Spleen (tissue), 11 donors: Measurements from ENCODE around the gene PNKD. TPM values are rescaled to one million over a fixed set of nuclear protein-coding genes. Genes with fewer than 3 reads are reported as not detected.
A peak's percentile ranks its signal among the peaks of the same experiment; 100 is the strongest.

Source experiments
- DNase-seq: peaks from one replicate; pipeline ENCODE4 v3.0.0-alpha.2; 2020
- H3K27ac ChIP-seq, 8 donors: fragments of 200-600 bp; sonication (generic) in 7 of 8; 1 replicate in 4 of 8; 2 replicates in 4 of 8; pipeline versions ENCODE4 v1.5.0 to v1.8.0; 2016 to 2021; ENCODE audit warnings: inconsistent platforms in 4 of 8, mild to moderate bottlenecking in 4 of 8, moderate library complexity in 1 of 8
- H3K27me3 ChIP-seq, 7 donors: fragments of 200-600 bp; sonication (generic) in 6 of 7; replicated peaks in 1 of 7; 1 replicate in 4 of 7; 2 replicates in 3 of 7; pipeline versions ENCODE4 v1.5.0 to v1.8.0; 2016 to 2021; ENCODE audit warnings: inconsistent platforms in 3 of 7, mild to moderate bottlenecking in 1 of 7
- H3K36me3 ChIP-seq, 6 donors: fragments of 200-600 bp; sonication (generic) in 5 of 6; 1 replicate in 4 of 6; 2 replicates in 2 of 6; pipeline versions ENCODE4 v1.5.0 to v1.8.0; 2016 to 2021; ENCODE audit warnings: inconsistent platforms in 2 of 6
- H3K4me1 ChIP-seq, 6 donors: fragments of 200-600 bp; sonication (generic) in 5 of 6; 1 replicate in 3 of 6; 2 replicates in 3 of 6; pipeline versions ENCODE4 v1.5.0 to v1.8.0; 2016 to 2021; ENCODE audit warnings: inconsistent platforms in 3 of 6
- H3K4me3 ChIP-seq, 8 donors: fragments of 200-600 bp; sonication (generic) in 7 of 8; 1 replicate in 4 of 8; 2 replicates in 4 of 8; pipeline versions ENCODE4 v1.5.0 to v1.8.0; 2016 to 2021; ENCODE audit warnings: inconsistent platforms in 4 of 8, mild to moderate bottlenecking in 4 of 8, moderate library complexity in 2 of 8
- H3K9me3 ChIP-seq, 8 donors: fragments of 200-600 bp; sonication (generic) in 7 of 8; 1 replicate in 4 of 8; 2 replicates in 4 of 8; pipeline versions ENCODE4 v1.5.0 to v1.8.0; 2016 to 2021; ENCODE audit warnings: inconsistent platforms in 4 of 8
- CTCF ChIP-seq, 11 experiments: fragments of 200-600 bp in 7 of 11; fragments of 450-650 bp in 4 of 11; sonication (generic) in 4 of 11; IDR thresholded peaks in 8 of 11; conservative IDR thresholded peaks in 3 of 11; 1 replicate in 7 of 11; 2 replicates in 4 of 11; pipeline versions ENCODE4 v1.4.0 to v1.8.0; 2016 to 2021; ENCODE audit warnings: antibody characterized with exemption in 11 of 11, inconsistent platforms in 4 of 11, mild to moderate bottlenecking in 1 of 11
- POLR2A ChIP-seq, 3 donors: fragments of 450-650 bp; IDR thresholded peaks; one replicate each; pipeline ENCODE4 v1.5.1; 2017; ENCODE audit warnings: antibody characterized with exemption in 3 of 3, mild to moderate bottlenecking in 1 of 3
- POLR2AphosphoS5 ChIP-seq, 3 donors: sonication (generic); formaldehyde crosslinking; IDR thresholded peaks; one replicate each; pipeline ENCODE4 v1.5.1; 2017; ENCODE audit warnings: antibody characterized with exemption in 3 of 3
- WGBS, 5 donors: extraction: QIAGEN DNeasy Blood & Tissue Kit in 3 of 5; methylation state at CpG; one replicate each; pipeline versions ENCODE4 v1.1.5 to v1.1.7; 2013 to 2018; 5-methylcytosine and 5-hydroxymethylcytosine counted together
- intact Hi-C: fragments of 100-400 bp; cut with DNase I; formaldehyde crosslinking; loops from one replicate; pipeline ENCODE4 v1.15.0; 2023; ENCODE audit warnings: low total_unique reads
- polyA plus RNA-seq, 3 donors: library from polyadenylated mRNA; stranded (reverse); fragments of 200-250 nt; gene quantifications; one replicate each; pipeline ENCODE4 v1.2.1, GENCODE V29; 2013
- total RNA-seq, 7 donors: library from RNA; depleted of rRNA in 3 of 7; stranded (reverse); fragments of >200 nt in 3 of 7; fragmentation: NEBNext Ultra II Directional in 4 of 7; extraction: Animal tissue kit (Norgen Biotek cat#: 25700) in 4 of 7; gene quantifications; one replicate each; pipeline versions ENCODE4 v1.1.0 to v1.2.1, GENCODE V29; 2016 to 2021
- donor health status: healthy with polysubstance abuse.
- donor health status: DM: no; HTN: no; CAD: no; lungs with moderate emphysema.
- donor health status: DM: no; HTN: no; CAD: no.
- donor health status: Bipolar disorder and iron deficiency.
- donor health status: healthy.
- donor health status: DM: no; HTN: no; CAD: no.
- donor health status: DM: yes; HTN: yes; CAD: no.

Gene PNKD
- total and polyA plus RNA-seq, 10 donors: 41.4 to 92.1 (median 49.4) TPM

- intact Hi-C loops: no loop called here
- WGBS, 5 donors: 62 to 78% (median 64%) methylated on average over 7 to 8 of the region's 8 CpGs
- H3K27me3 ChIP-seq: no peaks in the 10 kb centered on the region
- H3K27ac ChIP-seq: peak overlapping the region in 6 of 8 donors; percentile 3 to 84 (median 78)
- H3K9me3 ChIP-seq: no peaks in the 10 kb centered on the region
- no peak for TF ChIP-seq POLR2AphosphoS5 (IDR thresholded peaks at IDR 0.05)
- no peak for TF ChIP-seq POLR2A (IDR thresholded peaks at IDR 0.05)
- no peak for TF ChIP-seq CTCF (IDR thresholded peaks at IDR 0.05 in 8 of 11, conservative IDR thresholded peaks at IDR 0.05 in 3 of 11)
- H3K36me3 ChIP-seq: peaks cover 0 to 52% (median 41%) of the 10 kb centered on the region in 6 donors
- peak overlapping the region in 2 of 8 donors; percentile 20 to 26 for H3K4me3 ChIP-seq
- H3K4me1 ChIP-seq: peaks cover 21 to 91% (median 70%) of the 10 kb centered on the region in 6 donors
- DNase-seq: no peak
Observed at GRCh38 chr2:218261423-218262236, 8.7 kb upstream of the PNKD start.

GRCh38 chr2:218262237-218262600 is 8.1 kb upstream of the PNKD start:
- WGBS, 5 donors: 85 to 98% (median 92%) methylated on average over 6 of the region's 6 CpGs
- H3K27me3 ChIP-seq: no peaks in the 10 kb centered on the region
- H3K9me3 ChIP-seq: no peaks in the 10 kb centered on the region
- H3K4me3 ChIP-seq: no peak overlapping the region
- peaks cover 21 to 91% (median 66%) of the 10 kb centered on the region in 6 donors for H3K4me1 ChIP-seq
- intact Hi-C loops: no loop called here
- no peak for TF ChIP-seq CTCF (IDR thresholded peaks at IDR 0.05 in 8 of 11, conservative IDR thresholded peaks at IDR 0.05 in 3 of 11)
- no peak for TF ChIP-seq POLR2AphosphoS5 (IDR thresholded peaks at IDR 0.05)
- no peak for TF ChIP-seq POLR2A (IDR thresholded peaks at IDR 0.05)
- peak overlapping the region in 3 of 8 donors; percentile 71 to 84 (median 82) for H3K27ac ChIP-seq
- peaks cover 0 to 52% (median 42%) of the 10 kb centered on the region in 6 donors for H3K36me3 ChIP-seq
- DNase-seq: no peak

GRCh38 chr2:218262631-218263586 is 7.4 kb upstream of the PNKD start:
- H3K36me3 ChIP-seq: peaks cover 0 to 59% (median 48%) of the 10 kb centered on the region in 6 donors
- H3K27me3 ChIP-seq: no peaks in the 10 kb centered on the region
- TF ChIP-seq POLR2A (IDR thresholded peaks at IDR 0.05): no peak
- TF ChIP-seq POLR2AphosphoS5 (IDR thresholded peaks at IDR 0.05): peak in 1 of 3 donors; percentile 48
- DNase-seq: no peak
- no peak overlapping the region for H3K4me3 ChIP-seq
- peaks cover 19 to 91% (median 63%) of the 10 kb centered on the region in 6 donors for H3K4me1 ChIP-seq
- H3K9me3 ChIP-seq: no peaks in the 10 kb centered on the region
- 89 to 93% (median 91%) methylated on average over 30 to 39 of the region's 39 CpGs for WGBS, 5 donors
- intact Hi-C loops: no loop called here
- H3K27ac ChIP-seq: peak overlapping the region in 2 of 8 donors; percentile 82 to 84

DNA sequence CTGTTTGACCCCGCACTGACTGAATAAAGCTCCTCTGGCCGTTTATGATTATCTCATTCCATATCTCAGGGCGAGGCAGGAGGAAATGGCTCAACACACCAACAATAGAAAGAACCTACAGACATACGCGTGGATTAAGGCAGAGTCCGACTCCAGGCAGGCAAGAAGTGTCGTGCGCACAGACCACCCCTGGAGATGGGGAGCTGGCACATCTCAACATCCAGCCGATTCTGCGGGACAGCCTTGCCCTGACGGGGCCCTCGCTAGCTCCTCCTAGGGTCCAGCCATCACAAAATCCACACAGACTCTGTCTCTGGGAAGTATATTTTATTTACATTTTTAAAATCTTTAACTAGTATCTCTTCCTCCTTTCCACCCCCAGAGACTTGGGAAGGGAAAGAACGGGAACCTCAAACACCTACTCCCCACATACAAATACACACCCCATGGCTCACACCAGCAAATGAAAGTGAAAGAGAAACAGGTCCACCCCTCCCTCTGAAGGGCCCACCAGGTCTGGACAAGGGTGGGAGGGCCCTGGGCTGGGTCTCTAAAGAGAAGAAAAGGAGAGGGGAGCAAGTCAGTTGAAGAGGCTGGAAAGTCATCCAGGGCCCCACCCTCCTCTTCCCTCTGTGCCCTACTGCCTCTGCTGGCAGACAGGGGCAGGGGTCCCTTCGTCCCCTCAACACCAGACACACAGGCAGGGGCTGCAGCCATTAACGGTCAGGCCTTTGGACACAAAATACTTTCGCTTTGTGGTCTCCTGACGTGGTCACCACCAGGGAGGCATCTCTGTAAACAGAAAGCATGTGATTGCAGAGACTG is 6.3 kb upstream of the PNKD start:
- no peak for DNase-seq
- Histone ChIP-seq H3K4me1 (peaks cover 16 to 91% (median 63%) of the 10 kb centered on the region in 6 donors), H3K27ac (peak overlapping the region in 2 of 8 donors; percentile 82 to 84), H3K4me3 (no peak overlapping the region), H3K27me3 (no peaks in the 10 kb centered on the region), H3K36me3 (peaks cover 0 to 63% (median 49%) of the 10 kb centered on the region in 6 donors), H3K9me3 (no peaks in the 10 kb centered on the region)
- intact Hi-C loops: no loop called here
- 78 to 85% (median 80%) methylated on average over 16 to 17 of the region's 17 CpGs for WGBS, 5 donors
- TF ChIP-seq POLR2A (IDR thresholded peaks at IDR 0.05) (no peak), POLR2AphosphoS5 (IDR thresholded peaks at IDR 0.05) (no peak), CTCF (IDR thresholded peaks at IDR 0.05 in 8 of 11, conservative IDR thresholded peaks at IDR 0.05 in 3 of 11) (no peak)
